Pancreas (tissue), 10 donors: ENCODE measurements around the gene IFI30. TPM values are rescaled to one million over a fixed set of nuclear protein-coding genes. Genes with fewer than 3 reads are reported as not detected.

Source experiments
- ATAC-seq, 4 donors: fragments of 200-7000 bp; cut with Tn5 transposase; one replicate each; pipeline versions ENCODE4 v1.8.0 to v1.9.1; 2020; ENCODE audit warnings: mild to moderate bottlenecking in 4 of 4, moderate library complexity in 4 of 4
- DNase-seq, 6 donors: peaks; one replicate each; pipeline ENCODE4 v3.0.0-alpha.2; 2020
- FAIRE-seq: peaks from 2 replicates; lab custom pipeline; 2012; peaks lifted over from hg19 to GRCh38; lab: Jason Lieb, UNC
- H3K27ac ChIP-seq, 4 donors: fragments of 200-600 bp; sonication (generic); 1 replicate in 3 of 4; 2 replicates in 1 of 4; pipeline versions ENCODE4 v1.5.0 to v1.8.0; 2020
- H3K27me3 ChIP-seq, 4 donors: fragments of 200-600 bp; one replicate each; pipeline ENCODE4 v1.8.0; 2021
- H3K36me3 ChIP-seq, 3 donors: fragments of 200-600 bp; sonication (generic) in 1 of 3; one replicate each; pipeline versions ENCODE4 v1.5.0 to v1.8.0; 2020 to 2021
- H3K4me1 ChIP-seq, 3 donors: fragments of 200-600 bp; one replicate each; pipeline ENCODE4 v1.8.0; 2021
- H3K4me3 ChIP-seq, 4 donors: fragments of 200-600 bp; sonication (generic) in 2 of 4; one replicate each; pipeline versions ENCODE4 v1.5.0 to v1.8.0; 2020 to 2021
- H3K9me3 ChIP-seq, 4 donors: fragments of 200-600 bp; one replicate each; pipeline ENCODE4 v1.8.0; 2021
- CTCF ChIP-seq, 4 donors: fragments of 200-600 bp; sonication (generic) in 3 of 4; IDR thresholded peaks; one replicate each; pipeline versions ENCODE4 v1.5.0 to v1.8.0; 2021; ENCODE audit warnings: antibody characterized with exemption in 4 of 4
- WGBS, 2 donors: extraction: QIAGEN DNeasy Blood & Tissue Kit; methylation state at CpG; one replicate each; pipeline ENCODE4 v1.1.7; 2013; 5-methylcytosine and 5-hydroxymethylcytosine counted together
- intact Hi-C, 3 donors: fragments of 100-400 bp; cut with DNase I; formaldehyde crosslinking; loops; one replicate each; pipeline versions ENCODE4 v1.11.1 to v1.14.2; 2022
- polyA plus RNA-seq, 2 donors: library from polyadenylated mRNA; stranded (reverse); fragments of 200-250 nt; gene quantifications; one replicate each; pipeline ENCODE4 v1.2.3, GENCODE V29; 2013
- total RNA-seq, 6 donors: library from RNA; stranded (reverse); fragmentation: NEBNext Ultra II Directional in 4 of 6; extraction: Animal tissue kit (Norgen Biotek cat#: 25700) in 4 of 6; gene quantifications; one replicate each; pipeline versions ENCODE4 v1.2.1 to v1.2.4, GENCODE V29; 2021 to 2023
- donor health status: healthy with polysubstance abuse.
- donor health status: DM: no; HTN: no; CAD: no; lungs with moderate emphysema.
- donor health status: DM: no; HTN: no; CAD: no.
- donor health status: control.
- donor health status: control.
- donor health status: Bipolar disorder and iron deficiency.
- donor health status: DM: yes; HTN: yes; CAD: no.
- donor health status: DM: no; HTN: no; CAD: no.
- donor health status: DM: no; HTN: no; CAD: no.
- donor health status: DM: yes; HTN: yes; CAD: no.

Gene IFI30
- total and polyA plus RNA-seq, 8 donors: 12.2 to 108 (median 21.8) TPM

GRCh38 chr19:18172331-18173053, 1.1 kb upstream of the IFI30 start:
- Histone ChIP-seq H3K4me1 (peaks cover 0 to 6% (median 3%) of the 10 kb centered on the region in 3 donors), H3K9me3 (no peaks in the 10 kb centered on the region), H3K27me3 (no peaks in the 10 kb centered on the region), H3K36me3 (peaks cover 0 to 4% (median 4%) of the 10 kb centered on the region in 3 donors), H3K27ac (peak overlapping the region in 3 of 4 donors; percentile 37 to 74 (median 69)), H3K4me3 (no peak overlapping the region)
- DNase-seq (peak in 1 of 6 donors; percentile 15), FAIRE-seq (no peak), ATAC-seq (no peak)
- TF ChIP-seq CTCF (IDR thresholded peaks at IDR 0.05): no peak
- 85 to 97% methylated on average over 7 of the region's 7 CpGs for whole genome bisulfite sequencing, 2 donors
- intact Hi-C loops: no loop called here

- peak overlapping the region; percentile 69 to 77 (median 76) for H3K27ac ChIP-seq
- intact Hi-C loops: no loop called here
- H3K4me3 ChIP-seq: peak overlapping the region in 1 of 4 donors; percentile 70
Measured at GRCh38 chr19:18173054-18173571, 500 bp upstream of the IFI30 start.

GRCh38 chr19:18174983-18175382, 1.4 kb downstream of the IFI30 start:
- peak overlapping the region in 1 of 4 donors; percentile 74 for H3K27ac ChIP-seq
- DNase-seq: peak in 1 of 6 donors; percentile 23
- H3K27me3 ChIP-seq: no peaks in the 10 kb centered on the region
- no peak for ATAC-seq
- H3K4me1 ChIP-seq: peaks cover 0 to 6% (median 3%) of the 10 kb centered on the region in 3 donors
- peak overlapping the region in 2 of 4 donors; percentile 5 to 70 for H3K4me3 ChIP-seq
- TF ChIP-seq CTCF (IDR thresholded peaks at IDR 0.05): no peak
- no peaks in the 10 kb centered on the region for H3K36me3 ChIP-seq
- 75 to 83% methylated on average over 11 of the region's 11 CpGs for WGBS, 2 donors
- intact Hi-C loops: no loop called here
- no peaks in the 10 kb centered on the region for H3K9me3 ChIP-seq
- FAIRE-seq: no peak

More at GRCh38 chr19:18173054-18173571, 500 bp upstream of the IFI30 start:
- no peak for TF ChIP-seq CTCF (IDR thresholded peaks at IDR 0.05)
- Histone ChIP-seq H3K36me3 (peaks cover 0 to 4% (median under 1%) of the 10 kb centered on the region in 3 donors), H3K9me3 (no peaks in the 10 kb centered on the region), H3K27me3 (no peaks in the 10 kb centered on the region), H3K4me1 (peaks cover 0 to 6% (median 3%) of the 10 kb centered on the region in 3 donors)
- 66 to 71% methylated on average over 18 of the region's 18 CpGs for WGBS, 2 donors
- ATAC-seq (peak in 2 of 4 donors; percentile 11 to 26), DNase-seq (peak in 3 of 6 donors; percentile 38 to 71 (median 58)), FAIRE-seq (no peak)

- Histone ChIP-seq H3K27me3 (no peaks in the 10 kb centered on the region), H3K36me3 (no peaks in the 10 kb centered on the region), H3K4me3 (no peak overlapping the region), H3K27ac (no peak overlapping the region), H3K4me1 (peaks cover 0 to 6% (median 3%) of the 10 kb centered on the region in 3 donors), H3K9me3 (no peaks in the 10 kb centered on the region)
- DNase-seq (peak in 1 of 6 donors; percentile 14), FAIRE-seq (no peak), ATAC-seq (no peak)
- no peak for TF ChIP-seq CTCF (IDR thresholded peaks at IDR 0.05)
- intact Hi-C loops: no loop called here
- 87 to 91% methylated on average over 19 of the region's 19 CpGs for WGBS, 2 donors
Measured at GRCh38 chr19:18176367-18177310, 3.0 kb downstream of the IFI30 start.
